GM23338 (cell line): ENCODE results near the gene PTPRJ. TPM values are rescaled to one million over a fixed set of nuclear protein-coding genes. Genes with fewer than 3 reads are reported as not detected.

Experiments used
- ATAC-seq: fragments of 200-7000 bp; cut with Tn5 transposase; 3 replicates; pipeline ENCODE4 v1.9.1; 2020
- DNase-seq: peaks from one replicate; pipeline ENCODE4 v3.0.0-alpha.2; 2015; ENCODE audit warnings: low spot score
- H2AFZ ChIP-seq: fragments of 200-600 bp; sonication (generic); 2 replicates; pipeline ENCODE4 v1.8.0; 2016; ENCODE audit warnings: antibody characterized with exemption, mild to moderate bottlenecking, moderate library complexity
- H3F3A ChIP-seq: fragments of 200-600 bp; sonication (generic); replicated peaks from 2 replicates; pipeline ENCODE4 v1.8.0; 2017; ENCODE audit warnings: antibody characterized with exemption, mixed run types, low read depth
- H3K27ac ChIP-seq: fragments of 200-600 bp; sonication (generic); 2 replicates; pipeline ENCODE4 v1.6.1; 2016; ENCODE audit warnings: low read depth
- H3K27me3 ChIP-seq: fragments of 200-600 bp; sonication (generic); 2 replicates; pipeline ENCODE4 v1.8.0; 2016; ENCODE audit warnings: mild to moderate bottlenecking, mixed run types, moderate library complexity; ENCODE audit not compliant: insufficient read depth
- H3K36me3 ChIP-seq: fragments of 200-600 bp; sonication (generic); 2 replicates; pipeline ENCODE4 v1.8.0; 2016; ENCODE audit warnings: mild to moderate bottlenecking; ENCODE audit not compliant: insufficient read depth
- H3K4me1 ChIP-seq: fragments of 200-600 bp; sonication (generic); 2 replicates; pipeline ENCODE4 v1.8.0; 2016; ENCODE audit warnings: mild to moderate bottlenecking, moderate library complexity; ENCODE audit not compliant: insufficient read depth
- H3K4me2 ChIP-seq: fragments of 200-600 bp; sonication (generic); 2 replicates; pipeline ENCODE4 v1.7.1; 2017; ENCODE audit warnings: mixed run types
- H3K4me3 ChIP-seq: fragments of 200-600 bp; sonication (generic); 2 replicates; pipeline ENCODE4 v1.6.1; 2016; ENCODE audit warnings: mixed run types
- H3K79me2 ChIP-seq: fragments of 200-600 bp; sonication (generic); replicated peaks from 2 replicates; pipeline ENCODE4 v1.8.0; 2017; ENCODE audit warnings: mild to moderate bottlenecking; ENCODE audit not compliant: insufficient read depth
- H3K9me2 ChIP-seq: fragments of 200-600 bp; sonication (generic); 2 replicates; pipeline ENCODE4 v1.8.0; 2017; ENCODE audit not compliant: insufficient read depth
- H4K20me1 ChIP-seq: fragments of 200-600 bp; sonication (generic); replicated peaks from 2 replicates; pipeline ENCODE4 v1.8.0; 2017; ENCODE audit warnings: mild to moderate bottlenecking; ENCODE audit not compliant: insufficient read depth
- H3K27ac Mint-ChIP-seq: 2 replicates; pipeline ENCODE4 v1.8.0; 2020; ENCODE audit warnings: inconsistent platforms, mild to moderate bottlenecking, moderate library complexity, mixed read lengths
- H3K27me3 Mint-ChIP-seq: 3 replicates; pipeline ENCODE4 v1.8.0; 2022; ENCODE audit warnings: low read depth, mild to moderate bottlenecking, moderate library complexity, mixed read lengths, inconsistent platforms; ENCODE audit not compliant: insufficient read depth, poor library complexity
- H3K36me3 Mint-ChIP-seq: 3 replicates; pipeline ENCODE4 v1.8.0; 2021; ENCODE audit warnings: low read depth, mild to moderate bottlenecking, inconsistent platforms, moderate library complexity, mixed read lengths
- H3K4me1 Mint-ChIP-seq: 3 replicates; pipeline ENCODE4 v1.8.0; 2020; ENCODE audit warnings: mild to moderate bottlenecking, inconsistent platforms, mixed read lengths
- H3K4me3 Mint-ChIP-seq: 3 replicates; pipeline ENCODE4 v1.8.0; 2021; ENCODE audit warnings: moderate library complexity, mild to moderate bottlenecking, inconsistent platforms, mixed read lengths
- H3K9me3 Mint-ChIP-seq: 3 replicates; pipeline ENCODE4 v1.8.0; 2020; ENCODE audit warnings: moderate library complexity, mild to moderate bottlenecking, inconsistent platforms, mixed read lengths
- CTCF ChIP-seq, 2 experiments: fragments of 200-600 bp in 1 of 2; sonication (generic) in 1 of 2; conservative IDR thresholded peaks; 2 replicates each; pipeline versions ENCODE4 v1.5.1 to v1.6.1; 2016 to 2017; ENCODE audit warnings: antibody characterized with exemption in 2 of 2, low read depth in 2 of 2, mild to moderate bottlenecking in 2 of 2, moderate library complexity in 1 of 2
- EZH2phosphoT487 ChIP-seq: fragments of 200-600 bp; sonication (generic); IDR thresholded peaks from one replicate; pipeline ENCODE4 v1.8.1; 2018; ENCODE audit warnings: antibody characterized with exemption; ENCODE audit not compliant: unreplicated experiment
- NANOG ChIP-seq: IDR thresholded peaks from 2 replicates; pipeline ENCODE4 v1.6.1; 2016; ENCODE audit warnings: antibody characterized with exemption, borderline replicate concordance
- POLR2AphosphoS5 ChIP-seq: IDR thresholded peaks from 2 replicates; pipeline ENCODE4 v1.6.1; 2016; ENCODE audit warnings: antibody characterized with exemption, low read depth
- STAT1 ChIP-seq: IDR thresholded peaks from one replicate; pipeline ENCODE4 v1.6.1; 2016; ENCODE audit warnings: antibody characterized with exemption; ENCODE audit not compliant: unreplicated experiment
- ZNF114 ChIP-seq: fragments of 250-450 bp; sonication (Bioruptor Pico); IDR thresholded peaks from 2 replicates; pipeline ENCODE4 v1.5.0; 2020; ENCODE audit warnings: mild to moderate bottlenecking, moderate library complexity
- ZNF331 ChIP-seq: fragments of 250-450 bp; sonication (Bioruptor Pico); IDR thresholded peaks from 2 replicates; pipeline ENCODE4 v1.5.0; 2020; ENCODE audit warnings: low read depth, mild to moderate bottlenecking, moderate library complexity
- polyA plus RNA-seq: library from polyadenylated mRNA; unstranded; fragments of >200 nt; fragmentation: Nextera tagmentation; extraction: Ambion mirVana; gene quantifications from 2 replicates; pipeline ENCODE4 v1.2.1, GENCODE V29; 2016
- total RNA-seq: library from RNA; depleted of rRNA; stranded (reverse); fragments of >200 nt; shearing (Covaris generic); gene quantifications from 2 replicates; pipeline ENCODE4 v1.2.3, GENCODE V29; 2014
- TF ChIP-seq, protein P1 (sequence below): IDR thresholded peaks from 2 replicates; pipeline ENCODE4 v1.6.1; 2016; ENCODE audit warnings: antibody characterized with exemption
- TF ChIP-seq, protein P2 (sequence below): fragments of 250-450 bp; sonication (Bioruptor Pico); IDR thresholded peaks from 2 replicates; pipeline ENCODE4 v1.5.0; 2020; ENCODE audit warnings: mild to moderate bottlenecking, moderate library complexity

The PTPRJ gene
- total and polyA plus RNA-seq, 2 experiments from 2014 or later = 4.2 to 16.0 TPM

DNA sequence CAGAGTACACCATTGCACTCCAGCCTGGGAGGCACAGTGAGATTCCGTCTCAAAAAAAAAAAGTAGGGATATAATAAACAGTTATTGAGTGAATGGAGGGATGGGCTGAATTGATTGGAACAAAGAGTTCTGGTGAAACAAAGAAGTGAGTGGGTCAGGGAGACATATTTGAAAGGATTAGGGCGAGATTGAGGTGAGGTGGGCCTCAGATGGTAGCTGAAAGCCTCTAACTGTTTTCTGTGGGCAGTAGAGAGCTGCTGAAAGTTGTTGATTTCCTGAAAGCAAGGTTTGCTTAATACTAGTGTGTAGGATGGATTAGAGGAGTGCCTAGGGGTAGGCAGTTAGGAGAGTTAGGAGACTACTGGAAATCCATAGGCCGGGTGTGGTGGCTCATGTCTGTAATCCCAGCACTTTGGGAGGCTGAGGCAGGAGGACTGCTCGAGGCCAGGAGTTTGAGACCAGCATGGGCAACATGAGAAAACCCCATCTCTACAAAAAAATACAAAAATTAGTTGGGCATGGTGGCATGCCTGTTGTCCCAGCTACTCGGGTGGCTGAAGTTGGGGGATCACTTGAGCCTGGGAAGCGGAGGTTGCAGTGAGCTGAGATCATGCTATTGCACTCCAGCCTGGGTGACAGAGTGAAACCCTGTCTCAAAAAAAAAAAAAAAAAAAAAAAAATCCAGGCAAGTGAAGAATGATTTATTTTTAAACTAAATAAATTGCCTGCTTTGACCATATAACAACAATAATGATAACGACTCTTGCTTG, 41.4 kb upstream of the PTPRJ start:
- no peaks in the 10 kb centered on the region for H3K79me2 ChIP-seq
- H4K20me1 ChIP-seq = no peaks in the 10 kb centered on the region
- no peaks in the 10 kb centered on the region for H3F3A ChIP-seq
- no peaks in the 10 kb centered on the region for H3K36me3 ChIP-seq
- H3K4me3 ChIP-seq = no peak overlapping the region
- no peak for ATAC-seq
- Mint-ChIP-seq H3K27me3 (peaks cover 6% of the 10 kb centered on the region), H3K4me1 (peaks cover 4% of the 10 kb centered on the region), H3K36me3 (no peaks in the 10 kb centered on the region), H3K9me3 (no peaks in the 10 kb centered on the region), H3K27ac (no peak overlapping the region), H3K4me3 (no peak overlapping the region)
- DNase-seq = no peak
- no peaks in the 10 kb centered on the region for H3K9me2 ChIP-seq
- no peaks in the 10 kb centered on the region for H3K4me1 ChIP-seq
- H3K27me3 ChIP-seq = no peaks in the 10 kb centered on the region
- no peak overlapping the region for H3K27ac ChIP-seq
- TF ChIP-seq ZNF331 (no peak), STAT1 (no peak), NANOG (no peak), POLR2AphosphoS5 (no peak)
- TF ChIP-seq, protein P1, sequence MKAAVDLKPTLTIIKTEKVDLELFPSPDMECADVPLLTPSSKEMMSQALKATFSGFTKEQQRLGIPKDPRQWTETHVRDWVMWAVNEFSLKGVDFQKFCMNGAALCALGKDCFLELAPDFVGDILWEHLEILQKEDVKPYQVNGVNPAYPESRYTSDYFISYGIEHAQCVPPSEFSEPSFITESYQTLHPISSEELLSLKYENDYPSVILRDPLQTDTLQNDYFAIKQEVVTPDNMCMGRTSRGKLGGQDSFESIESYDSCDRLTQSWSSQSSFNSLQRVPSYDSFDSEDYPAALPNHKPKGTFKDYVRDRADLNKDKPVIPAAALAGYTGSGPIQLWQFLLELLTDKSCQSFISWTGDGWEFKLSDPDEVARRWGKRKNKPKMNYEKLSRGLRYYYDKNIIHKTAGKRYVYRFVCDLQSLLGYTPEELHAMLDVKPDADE = no peak
- 0 out of 2 replicates have a peak overlapping the region, but pooled peaks have one; percentile 47 for H2AFZ ChIP-seq
- H3K4me2 ChIP-seq = no peak overlapping the region

- no peak overlapping the region for H3K27ac Mint-ChIP-seq
- ATAC-seq = no peak
- H3K4me1 ChIP-seq = peaks cover 14% of the 10 kb centered on the region
Observed at GRCh38 chr11:47940904-47941649, 39.3 kb upstream of the PTPRJ start.

More at GRCh38 chr11:47940904-47941649, 39.3 kb upstream of the PTPRJ start:
- H3K4me2 ChIP-seq = no peak overlapping the region
- H3K9me3 Mint-ChIP-seq = no peaks in the 10 kb centered on the region
- H4K20me1 ChIP-seq = no peaks in the 10 kb centered on the region
- H3K4me1 Mint-ChIP-seq = peaks cover 15% of the 10 kb centered on the region
- H3K27ac ChIP-seq = no peak overlapping the region
- H3K9me2 ChIP-seq = no peaks in the 10 kb centered on the region
- no peak overlapping the region for H3K4me3 ChIP-seq
- H3K4me3 Mint-ChIP-seq = no peak overlapping the region
- DNase-seq = no peak
- H3K27me3 Mint-ChIP-seq = peaks cover 5% of the 10 kb centered on the region
- H3K36me3 ChIP-seq = no peaks in the 10 kb centered on the region
- TF ChIP-seq EZH2phosphoT487 = no peak
- TF ChIP-seq CTCF (conservative IDR thresholded peaks at IDR 0.05; ENCODE audit: low read depth in 2 of 2) = no peak
- TF ChIP-seq ZNF331 = no peak
- TF ChIP-seq, protein P2, sequence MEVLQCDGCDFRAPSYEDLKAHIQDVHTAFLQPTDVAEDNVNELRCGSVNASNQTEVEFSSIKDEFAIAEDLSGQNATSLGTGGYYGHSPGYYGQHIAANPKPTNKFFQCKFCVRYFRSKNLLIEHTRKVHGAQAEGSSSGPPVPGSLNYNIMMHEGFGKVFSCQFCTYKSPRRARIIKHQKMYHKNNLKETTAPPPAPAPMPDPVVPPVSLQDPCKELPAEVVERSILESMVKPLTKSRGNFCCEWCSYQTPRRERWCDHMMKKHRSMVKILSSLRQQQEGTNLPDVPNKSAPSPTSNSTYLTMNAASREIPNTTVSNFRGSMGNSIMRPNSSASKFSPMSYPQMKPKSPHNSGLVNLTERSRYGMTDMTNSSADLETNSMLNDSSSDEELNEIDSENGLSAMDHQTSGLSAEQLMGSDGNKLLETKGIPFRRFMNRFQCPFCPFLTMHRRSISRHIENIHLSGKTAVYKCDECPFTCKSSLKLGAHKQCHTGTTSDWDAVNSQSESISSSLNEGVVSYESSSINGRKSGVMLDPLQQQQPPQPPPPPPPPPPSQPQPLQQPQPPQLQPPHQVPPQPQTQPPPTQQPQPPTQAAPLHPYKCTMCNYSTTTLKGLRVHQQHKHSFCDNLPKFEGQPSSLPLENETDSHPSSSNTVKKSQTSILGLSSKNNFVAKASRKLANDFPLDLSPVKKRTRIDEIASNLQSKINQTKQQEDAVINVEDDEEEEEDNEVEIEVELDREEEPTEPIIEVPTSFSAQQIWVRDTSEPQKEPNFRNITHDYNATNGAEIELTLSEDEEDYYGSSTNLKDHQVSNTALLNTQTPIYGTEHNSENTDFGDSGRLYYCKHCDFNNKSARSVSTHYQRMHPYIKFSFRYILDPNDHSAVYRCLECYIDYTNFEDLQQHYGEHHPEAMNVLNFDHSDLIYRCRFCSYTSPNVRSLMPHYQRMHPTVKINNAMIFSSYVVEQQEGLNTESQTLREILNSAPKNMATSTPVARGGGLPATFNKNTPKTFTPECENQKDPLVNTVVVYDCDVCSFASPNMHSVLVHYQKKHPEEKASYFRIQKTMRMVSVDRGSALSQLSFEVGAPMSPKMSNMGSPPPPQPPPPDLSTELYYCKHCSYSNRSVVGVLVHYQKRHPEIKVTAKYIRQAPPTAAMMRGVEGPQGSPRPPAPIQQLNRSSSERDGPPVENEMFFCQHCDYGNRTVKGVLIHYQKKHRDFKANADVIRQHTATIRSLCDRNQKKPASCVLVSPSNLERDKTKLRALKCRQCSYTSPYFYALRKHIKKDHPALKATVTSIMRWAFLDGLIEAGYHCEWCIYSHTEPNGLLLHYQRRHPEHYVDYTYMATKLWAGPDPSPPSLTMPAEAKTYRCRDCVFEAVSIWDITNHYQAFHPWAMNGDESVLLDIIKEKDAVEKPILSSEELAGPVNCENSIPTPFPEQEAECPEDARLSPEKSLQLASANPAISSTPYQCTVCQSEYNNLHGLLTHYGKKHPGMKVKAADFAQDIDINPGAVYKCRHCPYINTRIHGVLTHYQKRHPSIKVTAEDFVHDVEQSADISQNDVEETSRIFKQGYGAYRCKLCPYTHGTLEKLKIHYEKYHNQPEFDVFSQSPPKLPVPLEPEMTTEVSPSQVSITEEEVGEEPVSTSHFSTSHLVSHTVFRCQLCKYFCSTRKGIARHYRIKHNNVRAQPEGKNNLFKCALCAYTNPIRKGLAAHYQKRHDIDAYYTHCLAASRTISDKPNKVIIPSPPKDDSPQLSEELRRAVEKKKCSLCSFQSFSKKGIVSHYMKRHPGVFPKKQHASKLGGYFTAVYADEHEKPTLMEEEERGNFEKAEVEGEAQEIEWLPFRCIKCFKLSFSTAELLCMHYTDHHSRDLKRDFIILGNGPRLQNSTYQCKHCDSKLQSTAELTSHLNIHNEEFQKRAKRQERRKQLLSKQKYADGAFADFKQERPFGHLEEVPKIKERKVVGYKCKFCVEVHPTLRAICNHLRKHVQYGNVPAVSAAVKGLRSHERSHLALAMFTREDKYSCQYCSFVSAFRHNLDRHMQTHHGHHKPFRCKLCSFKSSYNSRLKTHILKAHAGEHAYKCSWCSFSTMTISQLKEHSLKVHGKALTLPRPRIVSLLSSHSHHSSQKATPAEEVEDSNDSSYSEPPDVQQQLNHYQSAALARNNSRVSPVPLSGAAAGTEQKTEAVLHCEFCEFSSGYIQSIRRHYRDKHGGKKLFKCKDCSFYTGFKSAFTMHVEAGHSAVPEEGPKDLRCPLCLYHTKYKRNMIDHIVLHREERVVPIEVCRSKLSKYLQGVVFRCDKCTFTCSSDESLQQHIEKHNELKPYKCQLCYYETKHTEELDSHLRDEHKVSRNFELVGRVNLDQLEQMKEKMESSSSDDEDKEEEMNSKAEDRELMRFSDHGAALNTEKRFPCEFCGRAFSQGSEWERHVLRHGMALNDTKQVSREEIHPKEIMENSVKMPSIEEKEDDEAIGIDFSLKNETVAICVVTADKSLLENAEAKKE (CRISPR knock-in tag) = no peak
- no peak for TF ChIP-seq POLR2AphosphoS5
- TF ChIP-seq ZNF114 (CRISPR knock-in tag) = no peak
- no peak for TF ChIP-seq NANOG
- H2AFZ ChIP-seq = no peak overlapping the region
- no peaks in the 10 kb centered on the region for H3K27me3 ChIP-seq
- H3K79me2 ChIP-seq = no peaks in the 10 kb centered on the region
- no peaks in the 10 kb centered on the region for H3K36me3 Mint-ChIP-seq
- no peaks in the 10 kb centered on the region for H3F3A ChIP-seq
